Activated T-cell treated with anti-CD3 and anti-CD28 coated beads, Interleukin-2, amount 50 U/mL, for 1 hour (primary cell): ENCODE results near the gene SLC5A5.

Experiments used
- DNase-seq: peaks from one replicate; pipeline ENCODE4 v3.0.0-alpha.2; 2020

SLC5A5 gene

DNA sequence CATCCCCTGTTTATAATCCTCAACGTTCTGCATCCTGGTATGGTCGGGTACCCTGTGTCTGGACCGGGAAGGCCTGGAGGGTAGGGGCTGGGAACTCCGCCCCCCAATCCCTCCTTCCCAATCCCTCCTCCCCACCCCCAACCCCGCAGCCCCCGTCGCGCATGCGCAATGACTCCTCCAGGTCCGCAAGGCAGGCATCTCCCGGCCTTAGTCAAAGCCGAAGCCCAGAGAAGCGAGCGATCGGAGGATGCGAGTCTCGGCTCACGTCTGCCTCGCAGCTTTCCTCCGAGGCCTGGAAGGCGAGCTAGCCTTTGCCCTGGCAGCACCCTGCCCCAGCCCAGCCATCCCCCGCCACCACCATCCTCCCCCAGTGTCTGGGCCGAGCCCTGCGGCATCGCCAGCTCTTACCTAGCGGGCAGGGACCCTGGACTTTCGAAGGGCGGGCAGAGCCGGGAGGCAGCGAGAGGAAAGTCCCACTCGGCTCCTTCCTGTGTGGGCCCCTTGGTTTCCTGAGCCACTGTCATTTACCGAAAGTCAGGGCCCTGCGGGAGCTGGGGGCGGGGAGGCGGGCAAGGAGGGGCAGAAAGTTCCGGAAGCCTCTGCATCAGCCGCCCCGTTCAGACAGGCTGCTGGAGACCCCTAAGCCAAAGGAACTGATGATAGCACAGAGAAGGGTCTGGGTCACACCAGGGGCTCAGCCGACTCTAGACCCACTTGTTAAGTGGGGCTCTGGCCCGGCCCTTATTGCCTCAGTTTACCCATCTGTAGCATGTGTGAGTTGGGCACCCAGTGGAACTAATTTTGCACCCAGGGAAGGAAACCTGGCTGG lies 24.0 kb upstream of the SLC5A5 start, which contains the start of gene JAK3:
Gene JAK3, minus strand, starts transcription at position 445 of the 829 bp plus-strand sequence. CDS start 3,565 bp downstream, outside the sequence.
- peak; percentile 80 for DNase-seq

DNA sequence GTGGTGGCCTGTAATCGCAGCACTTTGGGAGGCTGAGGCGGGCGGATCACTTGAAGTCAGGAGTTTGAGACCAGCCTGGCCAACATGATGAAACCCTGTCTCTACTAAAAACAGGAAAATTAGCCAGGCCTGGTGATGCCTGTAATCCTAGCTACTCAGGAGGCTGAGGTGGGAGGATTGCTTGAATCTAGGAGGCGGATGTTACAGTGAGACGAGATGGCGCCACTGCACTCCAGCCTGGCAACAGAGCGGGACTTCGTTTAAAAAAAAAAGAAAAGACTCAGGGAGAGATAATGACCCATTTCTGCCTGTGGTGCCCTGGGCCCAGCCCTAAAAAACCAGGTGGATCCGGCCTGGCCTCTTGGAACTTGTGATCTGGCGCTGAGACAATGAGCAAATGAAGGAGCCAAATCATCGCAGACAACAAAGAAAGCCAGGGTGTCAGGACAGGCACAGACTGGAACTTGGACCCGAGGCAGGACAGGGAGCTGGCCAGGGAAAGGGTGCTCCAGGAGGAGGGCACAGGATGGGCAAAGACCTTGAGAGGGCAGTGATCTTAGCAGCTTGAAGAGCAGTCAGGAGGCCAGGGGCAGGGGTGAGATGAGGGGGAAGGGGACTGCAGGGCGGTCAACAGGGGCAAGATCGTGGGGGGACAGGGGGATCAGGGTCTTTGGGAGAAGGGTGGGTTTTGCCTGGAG lies 23.0 kb upstream of the SLC5A5 start:
- DNase-seq = no peak

DNA sequence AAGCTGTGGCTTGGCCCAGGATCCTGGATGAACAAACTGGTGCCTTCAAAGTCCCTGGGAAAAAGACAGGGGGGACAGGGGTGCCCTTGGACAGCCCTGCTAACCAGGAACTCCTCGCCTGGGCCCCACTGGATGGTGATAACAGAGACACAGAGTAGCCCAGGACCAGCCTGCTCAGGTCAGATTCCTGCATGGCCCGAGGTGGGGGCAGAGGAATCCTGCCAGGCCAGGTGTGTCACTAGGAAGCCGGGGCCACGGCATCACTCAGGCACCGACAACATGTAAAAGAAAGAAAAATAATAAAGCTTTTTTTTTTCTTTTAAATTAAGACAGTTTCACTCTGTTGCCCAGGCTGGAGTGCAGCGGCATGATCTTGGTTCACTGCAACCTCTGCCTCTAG lies 17.7 kb upstream of the SLC5A5 start:
- no peak for DNase-seq

DNA sequence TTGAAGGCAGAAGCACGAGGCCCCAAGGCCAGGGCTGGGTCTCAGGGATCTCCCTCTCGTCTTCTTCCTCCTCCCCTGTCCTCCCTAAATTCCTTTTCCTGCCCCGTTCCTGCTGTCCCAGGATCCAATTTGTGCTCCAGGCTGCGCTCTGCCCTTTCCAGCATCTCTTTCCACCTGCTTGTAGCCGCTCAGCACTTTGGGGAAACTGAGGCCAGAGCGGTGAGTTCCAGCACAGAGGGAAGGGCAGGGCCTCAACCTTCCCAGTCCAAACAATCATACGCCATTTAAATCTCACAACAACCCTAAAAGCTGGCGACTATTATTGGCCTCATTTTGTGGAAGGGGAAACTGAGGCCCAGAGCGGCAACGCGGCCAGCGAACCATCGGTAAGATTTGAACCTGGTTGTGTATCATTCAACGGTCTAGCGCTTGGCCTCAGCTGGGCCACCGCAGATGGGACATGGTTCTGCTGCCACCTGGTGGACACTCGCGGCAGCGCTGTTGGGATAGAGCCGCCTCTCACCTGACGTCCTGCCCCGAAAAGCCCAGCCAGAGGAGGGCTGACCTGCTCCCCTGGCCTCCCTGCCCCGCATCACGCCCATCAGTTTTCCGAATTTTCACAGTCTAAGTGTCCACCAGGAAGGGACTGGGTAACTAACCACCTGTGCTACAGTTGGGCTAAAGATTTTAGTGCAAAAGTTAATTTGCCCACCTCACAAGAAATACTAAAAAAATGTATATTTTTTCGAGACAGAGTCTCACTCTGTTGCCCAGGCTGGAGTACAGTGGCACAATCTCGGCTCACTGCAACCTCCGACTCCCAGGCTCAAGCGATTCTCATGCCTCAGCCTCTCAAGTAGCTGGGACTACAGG lies 16.2 kb upstream of the SLC5A5 start:
- DNase-seq = peak; percentile 94

DNA sequence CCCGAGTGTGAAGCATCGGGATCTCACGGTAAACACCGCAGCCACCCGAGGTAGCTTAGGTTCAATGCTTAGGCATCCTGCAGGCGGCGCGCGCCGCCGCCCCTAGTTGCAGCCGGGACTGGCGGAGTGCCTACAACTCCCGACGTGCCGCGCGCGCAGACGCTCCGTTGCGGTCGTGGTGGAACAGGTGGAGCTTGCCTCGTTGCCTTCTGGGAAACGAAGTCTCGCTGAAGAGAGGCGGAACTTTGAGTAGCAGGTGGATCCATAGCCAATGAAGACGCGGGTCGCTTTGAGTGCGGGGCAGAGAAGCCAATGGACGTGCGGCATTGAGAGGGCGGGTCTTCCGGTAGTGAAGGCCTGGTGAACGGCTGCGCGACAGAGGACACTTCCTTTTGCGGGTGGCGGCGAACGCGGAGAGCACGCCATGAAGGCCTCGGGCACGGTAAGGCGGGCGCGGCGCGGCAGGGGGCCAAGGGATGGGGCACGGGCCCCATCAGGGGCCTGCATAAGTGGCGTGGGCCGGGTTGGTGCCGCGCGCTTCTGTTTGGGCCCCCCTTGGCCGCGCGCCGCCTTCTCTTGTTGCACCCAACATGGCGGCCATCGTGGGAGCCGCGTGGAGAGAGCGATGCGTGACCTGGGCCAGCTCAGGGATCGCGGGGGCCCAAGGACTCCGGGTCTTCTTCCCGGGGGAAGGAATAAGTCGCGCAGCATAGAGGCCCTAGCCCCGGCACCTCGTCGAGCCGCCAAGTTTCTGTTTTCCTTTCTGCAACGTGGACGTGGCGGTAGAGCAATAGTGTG lies 12.0 kb upstream of the SLC5A5 start, which contains the start of gene RPL18A:
Gene RPL18A, plus strand, starts transcription at position 378 of the 798 bp plus-strand sequence. Its CDS starts 47 bp downstream, at position 425.
- DNase-seq = peak; percentile 97

DNA sequence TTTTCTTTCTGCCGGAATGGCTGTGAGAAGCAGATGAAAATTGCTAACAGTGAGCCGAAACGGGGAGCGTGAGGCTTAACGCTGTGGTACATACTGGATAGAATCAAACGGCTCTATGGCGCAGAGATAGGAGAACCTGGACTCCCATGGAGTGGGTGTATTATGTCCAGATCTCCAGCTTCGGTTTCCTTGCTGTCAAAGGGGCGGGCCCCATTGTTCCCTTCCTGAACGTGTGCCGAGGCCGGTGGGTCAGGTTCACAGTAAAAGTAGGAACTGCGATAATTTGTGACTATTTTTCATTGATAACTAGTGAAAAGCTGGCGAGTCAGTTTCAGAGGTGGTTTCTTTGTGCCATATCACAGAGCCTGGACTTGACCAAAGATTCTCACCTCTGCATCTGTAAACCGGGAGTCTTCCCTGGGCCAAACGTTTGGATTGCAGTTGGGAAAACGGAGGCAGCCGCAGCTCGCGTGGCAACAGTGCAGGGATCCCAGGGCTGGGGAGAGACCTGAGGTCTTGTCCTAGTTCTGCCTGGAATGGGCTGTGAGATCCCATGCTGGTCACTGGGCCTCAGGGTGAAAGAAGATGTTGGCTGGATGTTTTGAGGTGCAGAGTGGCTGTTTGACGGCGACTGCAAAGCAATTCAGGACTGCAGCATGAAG lies 11.3 kb upstream of the SLC5A5 start:
- DNase-seq = no peak

DNA sequence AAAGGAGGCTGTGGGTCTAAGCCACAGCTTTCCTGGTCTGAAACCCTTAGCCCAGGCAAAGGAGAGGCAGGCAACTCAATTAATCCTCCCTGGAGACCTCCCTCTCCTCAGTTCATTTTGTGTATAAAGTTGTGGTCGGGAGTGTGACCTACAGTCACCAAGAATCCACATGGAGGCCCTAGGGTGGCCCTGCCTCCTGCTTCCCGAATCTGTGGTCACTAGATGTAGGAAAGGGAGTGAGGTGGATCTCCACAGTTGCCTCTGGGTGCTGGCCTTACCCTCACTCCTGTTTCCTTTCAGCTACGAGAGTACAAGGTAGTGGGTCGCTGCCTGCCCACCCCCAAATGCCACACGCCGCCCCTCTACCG lies 10.8 kb upstream of the SLC5A5 start:
- no peak for DNase-seq

DNA sequence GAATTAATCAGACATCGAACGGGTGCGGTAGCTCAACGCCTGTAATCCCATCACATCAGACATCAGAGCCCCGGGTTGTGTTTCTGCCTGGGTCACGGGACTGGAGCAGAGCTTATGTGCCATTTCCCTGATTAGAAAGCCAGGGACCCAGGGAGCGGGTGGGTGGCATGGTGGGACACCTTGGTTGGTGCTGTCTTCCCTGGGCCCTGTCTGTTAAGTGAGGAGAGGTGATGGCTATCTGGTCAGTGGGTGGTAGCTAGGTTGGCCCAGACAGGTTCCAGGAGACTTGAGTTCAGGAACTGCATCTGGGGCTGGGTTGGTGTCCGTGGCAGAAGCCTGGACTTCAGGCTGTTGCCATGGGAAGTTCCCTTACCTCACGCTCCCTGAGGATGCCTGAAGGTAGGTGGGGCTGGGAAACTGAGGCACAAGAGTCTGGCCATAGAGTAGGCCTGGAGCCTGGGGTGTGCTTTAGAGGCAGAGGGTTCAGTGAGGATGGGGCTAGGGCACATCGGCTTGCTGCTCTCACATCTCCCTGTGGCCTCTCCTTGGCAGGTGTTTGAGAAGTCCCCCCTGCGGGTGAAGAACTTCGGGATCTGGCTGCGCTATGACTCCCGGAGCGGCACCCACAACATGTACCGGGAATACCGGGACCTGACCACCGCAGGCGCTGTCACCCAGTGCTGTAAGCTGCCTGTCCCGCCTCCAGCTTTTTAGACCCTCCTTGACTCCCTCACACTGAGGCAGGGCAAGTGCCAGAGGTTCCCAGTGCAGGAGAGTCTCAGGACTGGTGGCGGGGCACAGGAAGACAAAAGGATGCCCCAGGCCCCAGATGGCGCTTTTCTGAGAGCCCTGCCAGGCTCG lies 10.0 kb upstream of the SLC5A5 start:
- DNase-seq = no peak

DNA sequence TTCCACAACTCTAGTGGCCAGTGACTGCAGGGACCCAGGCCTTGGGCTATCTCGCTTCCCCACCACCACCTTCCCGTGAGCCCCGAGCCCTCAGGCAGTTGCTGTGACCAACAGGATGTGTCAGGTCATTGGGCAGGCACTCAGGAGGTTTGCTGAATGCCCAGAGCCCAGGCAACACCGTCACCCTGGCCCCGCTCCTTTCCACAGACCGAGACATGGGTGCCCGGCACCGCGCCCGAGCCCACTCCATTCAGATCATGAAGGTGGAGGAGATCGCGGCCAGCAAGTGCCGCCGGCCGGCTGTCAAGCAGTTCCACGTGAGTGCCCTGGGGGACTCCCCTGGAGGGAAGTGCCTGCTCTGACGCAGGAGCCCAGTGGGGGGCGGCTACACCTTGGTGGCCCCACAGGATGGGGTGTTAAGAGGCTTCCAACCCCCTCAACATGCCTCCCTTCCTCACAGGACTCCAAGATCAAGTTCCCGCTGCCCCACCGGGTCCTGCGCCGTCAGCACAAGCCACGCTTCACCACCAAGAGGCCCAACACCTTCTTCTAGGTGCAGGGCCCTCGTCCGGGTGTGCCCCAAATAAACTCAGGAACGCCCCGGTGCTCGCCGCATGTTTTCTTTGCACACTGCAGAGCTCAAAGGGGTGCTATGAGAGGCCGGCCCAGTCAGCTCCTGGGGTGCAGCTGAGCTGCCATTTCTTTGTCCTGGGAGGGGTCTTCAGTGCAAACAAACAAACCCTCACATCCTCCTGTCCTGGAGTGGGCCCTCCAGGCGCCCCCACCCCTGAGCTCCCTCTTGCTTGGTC lies 8.8 kb upstream of the SLC5A5 start:
- DNase-seq = no peak

DNA sequence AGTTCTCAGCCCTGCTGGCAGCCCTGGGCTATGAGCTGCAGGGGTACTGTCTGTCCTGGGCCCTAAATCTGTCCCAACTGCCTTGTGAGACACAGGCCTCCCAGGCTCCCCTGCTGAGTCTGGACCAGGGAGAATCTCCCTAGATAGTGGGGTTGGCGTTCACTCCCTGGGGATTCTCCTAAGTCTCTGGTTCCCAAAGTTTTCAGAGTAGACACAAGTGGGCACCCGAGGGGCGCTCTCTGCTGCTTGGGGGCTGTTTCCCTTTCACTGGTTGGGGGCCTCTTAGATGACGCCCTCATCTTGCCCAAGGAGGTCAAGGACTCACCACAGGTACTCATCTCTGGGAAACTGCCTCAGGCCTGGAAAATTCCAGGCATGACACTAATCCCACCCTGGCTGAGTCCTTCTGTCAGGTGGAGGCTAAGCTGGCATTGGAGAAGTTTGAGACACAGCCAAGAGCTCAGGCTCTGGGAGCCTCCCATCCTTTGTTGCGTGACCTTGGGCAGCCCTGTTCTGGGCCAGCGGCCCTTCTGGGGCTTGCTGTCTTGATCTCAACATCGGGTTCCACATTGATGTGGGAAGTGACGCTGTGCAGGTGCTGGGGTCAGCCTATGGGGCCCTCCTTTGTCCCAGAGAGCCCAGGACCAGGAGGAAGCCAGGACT lies 8.1 kb upstream of the SLC5A5 start:
- no peak for DNase-seq

DNA sequence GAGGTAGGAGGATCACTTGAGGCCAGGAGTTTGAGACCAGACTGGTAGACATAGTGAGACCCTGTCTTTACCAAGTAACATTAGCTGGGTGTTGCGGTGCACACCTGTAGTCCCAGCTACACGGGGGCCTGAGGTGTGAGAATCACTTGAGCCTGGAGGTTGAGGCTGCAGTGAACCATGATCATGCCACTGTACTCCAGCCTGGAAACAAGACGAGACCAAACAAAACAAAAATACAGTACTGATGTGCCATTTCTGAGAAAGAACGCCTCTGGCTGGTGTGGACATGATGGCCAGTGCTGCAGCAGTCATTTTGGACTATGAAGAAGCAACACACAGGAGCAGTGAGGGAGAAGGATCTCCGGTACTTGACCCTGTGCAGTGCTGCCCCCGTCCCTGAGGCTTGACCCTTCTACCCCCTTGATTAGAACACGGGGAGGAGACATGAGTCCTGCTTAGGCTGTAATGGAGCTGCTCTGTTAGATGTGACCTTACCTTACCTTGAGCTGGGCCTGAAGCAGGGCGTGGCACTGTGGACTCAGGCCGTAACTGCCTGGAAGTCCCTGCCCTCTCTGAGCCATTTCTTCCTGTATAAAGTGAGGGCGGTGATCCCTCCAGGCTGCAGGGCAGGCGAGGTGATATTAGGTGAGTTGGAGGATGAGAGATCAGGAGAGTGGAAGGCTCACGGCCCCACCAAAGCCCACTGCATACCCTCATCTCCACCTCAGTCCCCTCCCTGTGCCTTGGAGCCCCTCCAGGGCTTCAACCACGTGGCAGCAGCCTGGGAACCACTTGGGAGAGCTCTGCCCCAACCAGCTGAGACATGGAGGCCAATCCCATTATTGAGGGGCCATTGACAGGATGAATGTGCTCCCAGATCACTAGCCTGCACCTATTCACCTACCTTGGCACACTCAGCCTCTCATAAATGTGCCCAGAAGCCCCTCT lies 6.1 kb upstream of the SLC5A5 start:
- DNase-seq = no peak

DNA sequence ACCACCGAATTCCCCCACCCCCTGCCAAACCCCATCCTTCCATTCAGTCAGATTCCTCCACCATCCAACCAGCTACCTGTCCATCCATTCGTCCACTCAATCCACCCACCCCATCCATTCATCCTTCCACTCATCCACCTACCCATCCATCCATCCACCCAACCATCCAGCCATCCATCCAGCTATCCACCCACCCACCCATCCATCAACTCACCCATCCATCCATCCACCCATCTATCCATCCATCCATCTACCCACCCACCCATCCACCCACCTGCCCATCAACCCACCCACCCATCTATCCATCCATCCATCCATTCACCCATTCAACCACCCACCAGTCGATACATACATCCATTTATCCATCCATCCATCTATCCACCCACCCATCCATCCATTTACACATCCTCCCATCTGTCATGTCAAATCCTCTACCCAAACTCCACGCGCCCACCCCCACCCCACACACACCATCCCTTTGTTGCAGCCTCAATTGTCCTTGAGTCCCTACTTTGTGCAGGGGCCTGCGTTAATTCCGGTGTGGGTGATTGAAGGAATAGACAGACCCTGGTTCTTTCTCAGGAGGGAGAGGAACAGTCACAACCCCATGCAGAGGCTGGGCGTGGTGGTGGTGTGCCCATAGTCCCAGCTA lies 5.3 kb upstream of the SLC5A5 start:
- no peak for DNase-seq

DNA sequence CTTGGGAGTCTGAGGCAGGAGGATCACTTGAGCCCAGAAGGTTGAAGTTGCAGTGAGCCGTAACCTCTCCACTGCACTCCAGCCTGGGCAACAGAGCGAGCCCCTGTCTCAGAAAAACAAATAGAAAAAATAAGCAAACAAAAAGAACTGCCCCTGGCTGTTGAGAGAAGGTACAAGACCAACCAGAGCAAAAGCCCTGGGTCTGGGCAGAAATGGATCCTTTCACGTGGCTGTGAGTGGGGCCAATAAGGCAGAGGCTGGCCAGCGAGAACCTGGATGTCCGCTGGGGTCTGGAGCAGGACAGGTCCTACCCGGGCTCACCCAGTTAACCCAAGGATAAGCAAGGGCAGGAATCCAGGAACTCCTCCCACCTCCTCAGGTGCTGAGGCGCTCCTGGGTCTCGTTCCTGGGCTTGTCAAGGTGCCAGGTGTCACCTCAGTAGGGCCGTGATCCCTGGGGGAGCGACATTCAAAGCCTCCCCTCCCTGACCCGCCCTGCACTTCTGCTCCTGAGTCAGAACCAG lies 4.7 kb upstream of the SLC5A5 start:
- DNase-seq = no peak

DNA sequence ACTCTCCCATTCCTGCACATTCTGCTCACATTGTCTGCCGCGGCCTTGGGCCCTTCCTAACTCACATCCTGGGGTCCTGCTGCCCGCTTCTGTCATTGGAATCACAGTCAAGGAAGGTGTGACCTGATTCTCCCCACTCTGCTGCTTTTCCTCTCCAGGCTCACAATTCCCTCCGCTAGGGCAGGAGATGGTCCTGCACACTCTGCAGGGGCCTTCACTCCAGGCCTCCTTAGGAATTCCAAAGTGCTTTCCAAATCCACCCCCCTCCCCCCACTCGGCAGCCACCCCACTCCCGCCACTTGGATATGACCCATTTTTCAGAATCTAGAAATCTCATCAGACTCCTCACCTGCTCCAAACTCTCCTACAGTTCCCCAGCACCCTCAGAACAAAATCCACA lies 3.1 kb upstream of the SLC5A5 start:
- no peak for DNase-seq

DNA sequence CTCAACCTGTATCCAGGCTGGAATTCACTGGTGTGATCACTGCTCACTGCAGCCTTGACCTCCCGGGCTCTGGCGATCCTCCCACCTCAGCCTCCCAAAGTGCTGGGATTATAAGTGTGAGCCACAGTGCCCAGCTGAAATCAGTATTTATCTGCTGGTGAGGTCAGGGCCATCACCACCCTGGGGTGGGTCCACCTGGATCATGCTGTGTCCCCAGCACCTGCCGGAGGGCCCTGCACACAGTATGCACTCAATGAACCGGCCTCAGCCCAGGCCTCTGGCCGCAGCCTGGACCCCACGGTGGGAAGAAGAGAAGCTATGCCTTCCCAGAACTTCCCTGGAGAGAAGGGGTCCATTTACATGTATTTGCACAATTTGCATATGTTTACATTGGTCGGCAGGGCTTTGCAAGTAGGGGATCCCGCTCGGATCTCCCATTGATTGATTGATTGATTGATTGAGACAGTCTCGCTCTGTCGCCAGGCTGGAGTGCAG lies 2.6 kb upstream of the SLC5A5 start:
- no peak for DNase-seq

DNA sequence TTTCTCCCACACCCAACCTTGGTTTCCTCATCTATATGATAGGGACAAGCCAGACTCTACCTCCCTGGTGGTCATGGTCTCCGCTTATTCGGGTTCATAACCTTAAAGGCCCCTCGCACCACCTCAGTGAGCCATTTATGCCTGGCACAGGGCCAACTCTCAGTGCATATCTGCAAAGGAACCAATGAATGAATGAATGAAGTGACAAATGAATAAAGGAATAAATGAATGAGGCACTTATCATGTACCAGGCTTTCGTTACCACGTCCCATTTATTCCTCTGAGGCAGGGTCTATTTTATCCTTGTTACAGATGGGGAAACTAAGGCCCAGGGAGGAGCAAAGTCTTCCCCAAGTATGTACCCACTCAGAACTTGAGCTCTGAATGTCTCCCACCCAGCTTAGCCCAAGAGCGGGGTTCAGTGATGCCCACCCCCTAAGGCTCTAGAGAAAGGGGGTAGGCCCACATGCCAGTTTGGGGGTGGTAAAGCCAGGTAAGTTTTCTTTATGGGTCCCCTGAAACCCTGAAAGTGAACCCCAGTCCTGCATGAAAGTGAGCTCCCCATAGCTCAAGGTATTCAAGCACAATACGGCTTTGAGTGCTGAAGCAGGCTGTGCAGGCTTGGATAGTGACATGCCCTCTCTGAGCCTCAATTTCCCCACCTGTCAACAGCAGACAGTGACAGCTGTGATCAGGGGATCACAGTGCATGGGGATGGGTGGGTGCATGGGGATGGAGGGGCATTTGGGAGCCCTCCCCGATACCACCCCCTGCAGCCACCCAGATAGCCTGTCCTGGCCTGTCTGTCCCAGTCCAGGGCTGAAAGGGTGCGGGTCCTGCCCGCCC lies 490 bp upstream of the SLC5A5 start:
- DNase-seq = no peak
